DMS53 (cell line): ENCODE measurements around the gene UBE2R2.
"Not testable (repeated sequence)": the region's sequence is repeated elsewhere in the genome, so short reads cannot be mapped to it uniquely, and the experiment has no call there.

Source experiments
- DNase-seq: peaks from one replicate; lab custom pipeline; 2025; lab: John Stamatoyannopoulos, UW

Gene UBE2R2

DNA sequence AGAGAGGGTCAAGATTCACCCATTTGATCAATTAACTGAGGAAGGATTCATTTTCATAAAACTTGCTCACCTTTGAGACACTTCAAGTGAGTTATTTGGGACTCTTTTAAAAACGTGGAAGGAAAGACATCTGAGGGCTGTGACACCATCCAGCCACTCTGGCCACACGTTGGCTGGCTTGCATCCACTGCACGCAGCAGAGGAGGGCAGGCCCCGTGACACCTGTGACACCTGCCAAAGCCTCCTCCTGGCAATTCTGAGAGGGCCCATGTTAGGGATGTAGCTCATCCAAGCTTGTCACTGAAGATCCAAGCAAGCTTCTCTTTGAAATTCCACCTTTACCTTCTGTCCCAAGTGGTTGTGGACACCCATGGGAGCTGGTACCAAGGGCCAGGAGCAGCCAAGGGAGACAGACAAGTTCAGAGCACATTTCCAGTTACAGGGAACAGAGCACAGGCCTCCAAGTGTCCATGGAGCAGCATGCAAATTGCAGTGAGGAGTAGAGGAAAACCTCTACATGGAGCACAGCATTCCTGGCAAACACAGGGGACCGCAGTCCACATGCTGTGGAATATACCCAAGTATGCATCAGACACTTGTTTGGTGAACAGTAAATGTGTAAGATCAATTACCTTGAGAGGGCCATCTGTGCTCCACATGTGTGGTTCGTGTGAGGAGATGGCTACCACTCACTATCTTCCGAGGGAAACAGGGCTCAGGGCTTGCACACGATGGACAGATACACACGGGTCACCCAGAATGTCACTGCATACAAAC, 16.8 kb upstream of the UBE2R2 start:
- DNase-seq: no peak

- DNase-seq: peak; percentile 62
Observed at GRCh38 chr9:33800886-33801285, 16.1 kb upstream of the UBE2R2 start.

DNA sequence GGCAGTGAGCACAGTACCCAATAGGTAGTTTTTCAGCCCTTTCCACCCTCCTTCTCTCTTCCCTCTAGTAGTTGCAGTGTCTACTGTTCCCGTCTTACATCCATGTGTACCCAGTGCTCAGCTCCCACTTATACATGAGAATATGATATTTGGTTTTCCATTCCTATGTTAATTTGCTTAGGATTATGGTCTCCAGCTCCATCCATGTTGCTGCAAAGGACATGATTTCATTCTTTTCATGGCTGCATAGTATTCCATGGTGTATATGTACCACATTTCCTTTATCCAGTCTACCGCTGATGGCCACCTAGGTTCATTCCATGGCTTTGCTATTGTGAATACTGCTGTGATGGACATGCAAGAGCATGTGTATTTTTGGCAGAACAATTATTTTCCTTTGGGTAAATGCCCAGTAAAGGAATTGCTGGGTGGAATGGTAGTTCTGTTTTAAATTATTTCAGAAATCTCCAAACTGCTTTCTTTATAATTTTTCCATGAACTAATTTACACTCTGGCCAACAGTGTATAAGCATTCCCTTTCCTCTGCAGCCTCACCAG, 14.9 kb upstream of the UBE2R2 start:
- not testable (repeated sequence) for DNase-seq

DNA sequence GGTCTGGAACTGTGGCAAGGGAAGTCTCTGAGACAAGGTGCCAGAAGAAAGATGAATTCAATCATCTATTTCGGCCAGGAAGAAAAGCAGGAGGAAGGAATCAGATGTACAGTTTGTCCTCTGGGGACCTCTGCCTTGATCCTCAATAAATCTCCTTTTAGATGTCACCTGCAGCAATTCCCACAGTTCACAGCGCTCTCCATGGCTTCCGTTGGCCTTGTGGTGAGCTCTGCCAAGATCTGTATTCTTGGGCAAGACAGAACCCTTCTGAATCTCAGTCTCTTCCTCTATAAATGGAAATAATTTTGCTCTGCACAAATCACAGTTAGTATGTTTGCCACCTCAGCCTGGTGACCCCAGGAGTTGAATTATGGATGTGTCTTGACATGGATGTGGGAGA, 12.8 kb upstream of the UBE2R2 start:
- DNase-seq: not testable (repeated sequence)

- peak; percentile 85 for DNase-seq
Observed at GRCh38 chr9:33807156-33807555, 9.8 kb upstream of the UBE2R2 start.

DNA sequence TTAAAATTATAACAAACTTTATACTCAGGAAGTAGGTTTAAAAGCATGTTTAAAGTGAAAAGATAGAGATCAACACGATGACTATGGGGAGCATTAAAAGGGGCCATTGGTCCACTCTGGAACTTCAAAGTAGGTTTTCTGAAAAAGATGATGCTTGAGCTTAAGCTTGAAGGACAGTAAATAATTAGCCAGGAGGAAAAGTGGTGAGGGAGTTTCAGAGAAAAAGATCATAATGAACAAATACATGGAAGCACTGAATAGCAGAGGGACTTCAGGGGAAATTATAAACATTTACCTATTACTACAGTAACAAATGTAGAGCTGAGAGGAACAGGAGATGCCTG, 8.0 kb upstream of the UBE2R2 start:
- peak; percentile 22 for DNase-seq

DNA sequence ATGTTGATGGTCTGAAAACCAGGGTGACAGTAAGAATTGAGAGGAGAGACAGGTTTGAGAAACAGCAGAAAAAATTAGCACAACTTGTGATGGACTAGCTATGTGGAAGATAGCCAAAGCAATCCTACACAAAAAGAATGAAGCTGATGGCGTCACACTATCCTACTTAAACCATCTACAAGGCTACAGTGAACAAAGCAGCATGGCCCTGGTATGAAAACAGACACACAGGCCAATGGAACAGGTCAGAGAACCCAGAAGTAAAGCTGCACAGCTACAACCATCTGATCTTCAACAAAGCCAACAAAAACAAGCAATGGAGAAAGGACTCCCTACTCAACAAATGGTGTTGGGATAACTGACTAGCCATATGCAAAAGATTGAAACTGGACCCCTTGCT, 7.5 kb upstream of the UBE2R2 start:
- no peak for DNase-seq

DNA sequence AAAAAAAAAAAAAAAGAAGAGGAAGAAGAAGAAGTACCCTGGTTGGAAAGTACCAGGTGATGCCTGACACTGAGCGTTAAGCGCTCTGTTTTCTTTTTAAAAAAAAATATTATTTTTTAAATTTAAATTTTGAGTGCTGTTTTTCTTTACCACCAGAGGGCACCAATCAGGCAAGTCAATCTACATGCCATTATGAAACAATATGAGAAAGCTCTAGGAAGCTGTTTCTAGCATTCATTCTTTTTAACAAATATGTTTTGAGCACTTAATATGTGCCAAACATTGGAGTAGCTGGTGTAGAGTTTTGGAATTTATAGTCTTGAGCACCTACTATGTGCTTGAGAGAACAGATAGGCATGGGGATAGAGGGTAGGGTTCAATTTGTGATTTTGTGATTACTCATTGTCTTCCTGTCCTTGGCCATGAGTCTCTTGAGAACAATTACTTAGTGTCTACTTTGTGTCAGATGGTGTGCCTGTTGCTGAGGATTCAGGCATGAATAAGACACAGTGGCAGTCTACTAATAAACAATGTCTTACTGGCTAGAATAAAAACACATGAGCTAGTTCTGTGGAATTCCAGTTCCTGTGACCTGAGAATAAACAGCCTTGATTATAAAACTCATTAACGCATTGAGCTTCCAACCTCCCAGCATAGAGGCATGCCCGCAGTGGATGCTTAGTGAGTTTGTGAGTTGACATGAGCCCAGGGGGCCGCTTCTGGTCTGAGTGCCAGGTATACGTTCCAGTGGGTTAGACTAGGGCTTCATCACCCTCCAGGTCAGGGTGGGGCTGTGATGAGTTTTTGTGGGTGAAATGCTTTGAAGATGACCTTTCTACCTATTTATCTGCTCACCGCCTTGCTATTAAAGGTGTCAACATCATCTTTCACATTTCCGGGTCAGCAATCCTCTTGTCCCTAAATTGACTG, 3.0 kb upstream of the UBE2R2 start:
- peak; percentile 69 for DNase-seq

DNA sequence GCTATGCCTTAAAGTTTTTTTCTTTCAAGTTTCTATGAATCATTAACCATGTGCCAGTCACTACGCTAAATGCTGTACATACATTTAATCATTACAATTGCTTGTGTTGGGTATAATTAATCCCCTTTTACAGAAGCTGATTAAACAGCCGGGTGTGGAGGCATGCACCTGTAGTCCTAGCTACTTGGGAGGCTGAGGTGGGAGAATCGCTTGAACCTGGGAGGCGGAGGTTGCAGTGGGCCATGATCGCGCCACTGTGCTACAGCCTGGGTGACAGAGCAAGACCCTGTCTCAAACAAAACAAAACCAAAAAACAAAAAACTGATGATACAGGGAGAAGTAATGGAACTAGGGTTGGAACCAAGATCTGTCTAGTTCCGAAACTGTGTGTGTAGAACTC, 1.2 kb upstream of the UBE2R2 start:
- peak; percentile 6 for DNase-seq

DNA sequence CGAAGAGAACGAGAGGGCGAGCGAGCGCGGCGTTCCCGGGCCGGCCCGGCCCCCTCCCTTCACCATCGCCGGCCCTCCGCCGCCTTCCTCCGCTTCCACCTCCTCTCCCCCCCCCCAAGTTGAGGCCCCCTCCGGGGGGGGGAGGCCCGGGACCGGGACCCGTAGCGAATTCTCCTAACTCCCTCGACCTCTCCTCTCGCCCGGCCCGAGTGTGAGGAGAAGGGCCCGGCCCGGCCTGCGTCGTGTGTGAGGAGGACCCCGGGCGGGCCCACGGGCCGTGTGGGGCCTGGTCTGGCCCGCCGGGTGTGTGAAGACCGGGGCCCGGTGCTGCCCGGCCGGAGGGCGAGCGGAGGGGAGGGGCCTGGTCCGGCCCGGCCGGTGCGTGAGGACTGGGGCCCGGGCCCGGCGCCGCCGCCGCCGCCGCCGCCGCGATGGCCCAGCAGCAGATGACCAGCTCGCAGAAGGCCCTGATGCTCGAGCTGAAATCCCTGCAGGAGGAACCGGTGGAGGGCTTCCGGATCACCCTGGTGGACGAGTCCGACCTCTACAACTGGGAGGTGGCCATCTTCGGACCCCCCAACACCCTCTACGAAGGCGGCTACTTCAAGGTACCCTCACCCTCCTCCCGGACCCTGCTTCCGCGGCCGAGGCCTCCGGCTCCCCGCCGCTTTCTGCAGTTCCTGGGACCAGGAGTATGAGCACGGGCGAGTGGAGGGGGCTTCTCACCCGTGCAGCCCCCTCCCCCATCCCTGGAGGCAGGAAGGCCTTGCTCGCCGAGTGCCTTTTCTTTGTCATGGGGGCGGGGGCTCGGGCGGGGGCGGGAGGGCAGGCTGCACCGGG, 587 bp downstream of the UBE2R2 start:
- peak; percentile 73 for DNase-seq

DNA sequence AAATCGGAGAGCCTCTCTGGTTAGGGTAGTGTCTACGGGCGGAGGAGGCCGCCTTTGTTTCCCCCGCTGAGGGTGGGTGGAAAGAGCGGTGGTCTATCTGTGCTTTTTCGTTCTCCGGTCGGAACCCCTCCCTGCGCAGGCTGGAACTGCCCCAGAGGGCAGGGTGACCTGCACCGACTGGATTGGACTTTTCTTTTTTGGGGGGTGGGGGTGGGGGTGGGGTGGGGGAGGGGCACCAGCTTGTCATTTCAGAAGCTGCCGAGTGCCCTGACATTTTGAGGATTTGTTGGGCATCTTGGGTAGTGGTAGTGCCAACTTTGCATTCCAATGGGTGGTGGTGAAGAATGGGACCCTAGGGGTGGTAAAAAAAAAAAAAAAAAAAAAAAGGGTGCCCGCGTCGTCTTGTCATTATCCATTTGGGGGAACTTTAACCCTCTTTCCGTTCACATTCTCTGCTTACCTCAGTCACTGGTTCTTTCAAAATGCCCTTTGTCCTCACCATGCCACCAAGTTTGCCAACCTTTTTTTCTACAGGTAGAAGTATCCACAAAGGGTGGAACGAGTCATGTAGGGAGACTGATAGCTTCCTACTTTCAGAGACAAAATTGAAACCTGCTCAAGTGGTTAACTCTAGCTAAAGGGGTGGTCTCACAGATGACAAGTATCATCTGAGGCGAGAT, 1.3 kb downstream of the UBE2R2 start:
- peak; percentile 9 for DNase-seq

- DNase-seq: no peak
Observed at GRCh38 chr9:33818847-33819500, 2.0 kb downstream of the UBE2R2 start.

DNA sequence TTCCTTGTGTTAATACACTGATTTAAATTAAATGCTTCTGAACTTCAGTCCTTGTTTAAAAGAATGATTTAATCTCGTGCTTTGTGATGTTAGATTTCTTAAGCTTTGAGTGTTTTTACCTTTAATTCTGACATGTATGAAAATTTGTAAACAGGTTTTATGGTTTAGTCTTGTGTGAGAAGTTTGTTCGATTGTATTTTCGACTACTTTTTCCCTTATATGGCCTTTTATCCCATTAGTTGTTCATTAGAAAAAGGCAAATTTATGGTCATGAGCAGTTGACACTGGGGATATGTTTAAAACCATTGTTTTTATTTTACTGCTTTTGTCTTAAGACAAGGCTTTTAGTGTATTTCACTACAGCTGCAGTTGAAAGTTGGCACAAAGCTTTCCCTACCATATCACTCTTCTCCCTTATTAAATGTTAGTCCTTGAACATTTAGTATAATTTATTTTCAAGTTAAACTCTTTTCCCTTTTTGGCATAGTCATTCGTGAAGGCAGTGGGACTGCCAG, 3.3 kb downstream of the UBE2R2 start:
- no peak for DNase-seq

GRCh38 chr9:33823801-33824200, 6.8 kb downstream of the UBE2R2 start:
- DNase-seq: no peak

- not testable (repeated sequence) for DNase-seq
Observed at GRCh38 chr9:33827285-33827684, 10.3 kb downstream of the UBE2R2 start.

GRCh38 chr9:33829641-33830230, 12.8 kb downstream of the UBE2R2 start:
- not testable (repeated sequence) for DNase-seq

DNA sequence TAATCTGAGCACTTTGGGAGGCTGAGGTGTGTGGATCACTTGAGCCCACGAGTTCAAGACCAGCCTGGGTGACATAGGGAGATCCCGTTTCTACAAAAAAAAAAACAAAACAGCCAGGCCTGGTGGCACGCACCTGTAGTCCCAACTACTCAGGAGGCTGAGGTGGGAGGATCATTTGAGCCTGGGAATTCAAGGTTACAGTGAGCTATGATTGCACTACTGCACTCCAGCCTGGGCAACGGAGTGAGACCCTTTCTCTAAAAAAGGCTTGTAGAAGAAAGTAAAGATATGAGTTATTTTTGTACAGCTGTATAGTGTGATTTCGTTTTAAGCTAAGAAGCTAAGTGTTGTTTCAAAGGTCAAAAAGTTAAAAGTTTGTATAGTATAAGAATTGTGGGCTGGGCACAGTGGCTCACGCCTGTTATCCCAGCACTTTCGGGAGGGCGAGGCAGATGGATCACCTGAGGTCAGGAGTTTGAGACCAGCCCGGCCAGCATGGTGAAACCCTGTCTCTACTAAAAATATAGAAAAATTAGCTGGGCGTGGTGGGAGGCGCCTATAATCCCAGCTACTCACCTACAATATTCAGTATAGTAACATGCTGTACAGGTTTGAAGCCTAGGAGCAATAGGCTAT, 18.8 kb downstream of the UBE2R2 start:
- no peak for DNase-seq

GRCh38 chr9:33836261-33836660, 19.3 kb downstream of the UBE2R2 start:
- not testable (repeated sequence) for DNase-seq

DNA sequence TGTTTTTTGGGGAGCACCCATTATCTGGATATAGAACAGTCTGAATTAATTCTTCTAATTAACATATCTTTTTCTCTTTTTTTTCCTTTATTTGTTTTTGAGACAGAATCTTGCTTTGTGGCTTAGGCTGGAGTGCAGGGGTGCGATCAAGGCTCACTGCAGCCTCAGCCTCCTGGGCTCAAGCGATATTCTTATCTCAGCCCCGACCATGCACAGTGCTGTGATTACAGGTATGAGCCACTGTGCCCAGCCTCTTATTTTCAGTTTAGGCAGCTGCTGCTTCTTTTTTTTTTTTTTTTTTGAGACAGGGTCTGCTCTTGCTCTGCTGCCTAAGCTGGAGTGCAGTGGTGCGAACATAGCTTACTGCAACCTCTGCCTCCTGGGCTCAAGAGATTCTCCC, 20.2 kb downstream of the UBE2R2 start:
- DNase-seq: no peak

GRCh38 chr9:33840381-33840780, 23.4 kb downstream of the UBE2R2 start:
- no peak for DNase-seq
